ENCODE results near the gene XYLB.

- no peak for TF ChIP-seq ARNT (IDR thresholded peaks at IDR 0.05)
- no peak for TF ChIP-seq FOXM1 (IDR thresholded peaks at IDR 0.05; ENCODE audit: borderline replicate concordance)
- no peak for TF ChIP-seq SP1 (IDR thresholded peaks at IDR 0.05)
- TF ChIP-seq TARDBP (IDR thresholded peaks at IDR 0.05): no peak
- TF ChIP-seq NFRKB (IDR thresholded peaks at IDR 0.05): no peak
- no peak for TF ChIP-seq ZNF384 (IDR thresholded peaks at IDR 0.05)
- no peak for TF ChIP-seq HDGF (IDR thresholded peaks at IDR 0.05; ENCODE audit: borderline replicate concordance)
- TF ChIP-seq LEF1 (IDR thresholded peaks at IDR 0.05; ENCODE audit: borderline replicate concordance): no peak
- no peak for TF ChIP-seq BHLHE40 (IDR thresholded peaks at IDR 0.05; ENCODE audit: borderline replicate concordance)
- TF ChIP-seq ELF4 (IDR thresholded peaks at IDR 0.05): no peak
- no peak for TF ChIP-seq L3MBTL2 (conservative IDR thresholded peaks at IDR 0.05)
- TF ChIP-seq SUZ12 (IDR thresholded peaks at IDR 0.05): no peak
- TF ChIP-seq FOXK2 (IDR thresholded peaks at IDR 0.05): no peak
- TF ChIP-seq, protein P1, sequence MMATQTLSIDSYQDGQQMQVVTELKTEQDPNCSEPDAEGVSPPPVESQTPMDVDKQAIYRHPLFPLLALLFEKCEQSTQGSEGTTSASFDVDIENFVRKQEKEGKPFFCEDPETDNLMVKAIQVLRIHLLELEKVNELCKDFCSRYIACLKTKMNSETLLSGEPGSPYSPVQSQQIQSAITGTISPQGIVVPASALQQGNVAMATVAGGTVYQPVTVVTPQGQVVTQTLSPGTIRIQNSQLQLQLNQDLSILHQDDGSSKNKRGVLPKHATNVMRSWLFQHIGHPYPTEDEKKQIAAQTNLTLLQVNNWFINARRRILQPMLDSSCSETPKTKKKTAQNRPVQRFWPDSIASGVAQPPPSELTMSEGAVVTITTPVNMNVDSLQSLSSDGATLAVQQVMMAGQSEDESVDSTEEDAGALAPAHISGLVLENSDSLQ (IDR thresholded peaks at IDR 0.05): no peak
These were observed 34.6 kb upstream of the XYLB start for GRCh38 chr3:38311941-38312340.

All from HEK293T (cell line).